K562 (cell line): Measurements from ENCODE around the gene MBOAT7. TPM values are rescaled to one million over a fixed set of nuclear protein-coding genes. Genes with fewer than 3 reads are reported as not detected.
A peak's percentile ranks its signal among the peaks of the same experiment; 100 is the strongest.

Source experiments
- BDP1 ChIP-seq: IDR thresholded peaks from 3 replicates; pipeline ENCODE4 v1.6.1; 2011; ENCODE audit not compliant: insufficient read length, insufficient read depth
- CBX1 ChIP-seq: sonication (generic); IDR thresholded peaks from 2 replicates; pipeline ENCODE4 v1.6.1; 2016; ENCODE audit warnings: antibody characterized with exemption, low read depth, mild to moderate bottlenecking
- E2F3 ChIP-seq: fragments of 250-450 bp; sonication (Bioruptor Pico); IDR thresholded peaks from 2 replicates; pipeline ENCODE4 v1.4.0; 2020; ENCODE audit warnings: mild to moderate bottlenecking
- IRF2 ChIP-seq: sonication (generic); formaldehyde crosslinking; IDR thresholded peaks from 2 replicates; pipeline ENCODE4 v1.8.1; 2022; ENCODE audit warnings: mild to moderate bottlenecking, missing genetic modification reagents
- KLF1 ChIP-seq: fragments of 450-650 bp; IDR thresholded peaks from 2 replicates; pipeline ENCODE4 v1.6.1; 2016; ENCODE audit warnings: missing genetic modification characterization, missing compliant biosample characterization
- NCOA6 ChIP-seq: fragments of 450-650 bp; IDR thresholded peaks from 2 replicates; pipeline ENCODE4 v1.6.1; 2017; ENCODE audit warnings: mild to moderate bottlenecking
- RFX1 ChIP-seq: fragments of 450-650 bp; IDR thresholded peaks from 2 replicates; pipeline ENCODE4 v1.6.1; 2016; ENCODE audit warnings: mild to moderate bottlenecking, moderate library complexity
- SMAD1 ChIP-seq: fragments of 150-350 bp; IDR thresholded peaks from 2 replicates; pipeline ENCODE4 v1.6.1; 2014; ENCODE audit warnings: low read length, low read depth; ENCODE audit not compliant: partially characterized antibody
- ZNF146 ChIP-seq: IDR thresholded peaks from one replicate; pipeline ENCODE4 v1.6.1; 2018; ENCODE audit warnings: missing compliant biosample characterization; ENCODE audit not compliant: unreplicated experiment
- polyA plus RNA-seq, 8 experiments: library from polyadenylated mRNA; depleted of rRNA in 4 of 8; stranded (reverse) in 5 of 8; unstranded in 3 of 8; fragments of >200 nt; fragmentation: Nextera tagmentation in 2 of 8; fragmentation: Illumina TruSeq in 1 of 8; extraction: Ambion mirVana in 2 of 8; extraction: Trizol in 1 of 8; gene quantifications; 2 replicates each; pipeline versions ENCODE4 v1.2.1 to v1.2.3, GENCODE V29; 2011 to 2014; ENCODE audit warnings: inconsistent platforms in 1 of 8, missing spikeins in 1 of 8
- total RNA-seq, 7 experiments: library from RNA; depleted of rRNA in 6 of 7; stranded (reverse); fragments of >200 nt in 6 of 7; fragmentation: Illumina TruSeq in 2 of 7; extraction: Trizol in 2 of 7; gene quantifications; 2 replicates each; pipeline versions ENCODE4 v1.2.1 to v1.2.3, GENCODE V29; 2011 to 2021; ENCODE audit warnings: low replicate concordance in 1 of 7
- TF ChIP-seq, protein P1 (sequence below), 2 experiments: fragments of 450-650 bp; formaldehyde crosslinking in 1 of 2; IDR thresholded peaks; 2 replicates each; pipeline versions ENCODE4 v1.4.0 to v1.6.1; 2014 to 2020; ENCODE audit warnings: mild to moderate bottlenecking in 2 of 2, borderline replicate concordance in 1 of 2, low read depth in 1 of 2
- TF ChIP-seq, protein P2 (sequence below), 2 experiments: fragments of 450-650 bp; conservative IDR thresholded peaks; 2 replicates each; pipeline ENCODE4 v1.6.1; 2017; ENCODE audit warnings: mild to moderate bottlenecking in 2 of 2, moderate library complexity in 2 of 2
- TF ChIP-seq, protein P3 (sequence below), 2 experiments: fragments of 250-450 bp in 1 of 2; fragments of 450-650 bp in 1 of 2; sonication (Bioruptor Pico) in 1 of 2; IDR thresholded peaks; 2 replicates each; pipeline versions ENCODE4 v1.6.1 to v1.8.0; 2016 to 2021; ENCODE audit warnings: mild to moderate bottlenecking in 2 of 2, moderate library complexity in 2 of 2, missing compliant biosample characterization in 1 of 2, missing genetic modification characterization in 1 of 2
- TF ChIP-seq, protein P4 (sequence below): fragments of 450-650 bp; formaldehyde crosslinking; IDR thresholded peaks from 2 replicates; pipeline ENCODE4 v1.4.0; 2022; ENCODE audit warnings: mild to moderate bottlenecking, moderate library complexity
- TF ChIP-seq, protein P5 (sequence below): sonication (generic); formaldehyde crosslinking; IDR thresholded peaks from 2 replicates; pipeline ENCODE4 v1.8.1; 2023; ENCODE audit warnings: mild to moderate bottlenecking, missing genetic modification reagents

MBOAT7 gene
- total and polyA plus RNA-seq, 9 of the 15 experiments (the other 6 are each of a cell fraction or from before 2014, with no cell fraction given) = 1.4 to 153 (median 56.1) TPM

DNA sequence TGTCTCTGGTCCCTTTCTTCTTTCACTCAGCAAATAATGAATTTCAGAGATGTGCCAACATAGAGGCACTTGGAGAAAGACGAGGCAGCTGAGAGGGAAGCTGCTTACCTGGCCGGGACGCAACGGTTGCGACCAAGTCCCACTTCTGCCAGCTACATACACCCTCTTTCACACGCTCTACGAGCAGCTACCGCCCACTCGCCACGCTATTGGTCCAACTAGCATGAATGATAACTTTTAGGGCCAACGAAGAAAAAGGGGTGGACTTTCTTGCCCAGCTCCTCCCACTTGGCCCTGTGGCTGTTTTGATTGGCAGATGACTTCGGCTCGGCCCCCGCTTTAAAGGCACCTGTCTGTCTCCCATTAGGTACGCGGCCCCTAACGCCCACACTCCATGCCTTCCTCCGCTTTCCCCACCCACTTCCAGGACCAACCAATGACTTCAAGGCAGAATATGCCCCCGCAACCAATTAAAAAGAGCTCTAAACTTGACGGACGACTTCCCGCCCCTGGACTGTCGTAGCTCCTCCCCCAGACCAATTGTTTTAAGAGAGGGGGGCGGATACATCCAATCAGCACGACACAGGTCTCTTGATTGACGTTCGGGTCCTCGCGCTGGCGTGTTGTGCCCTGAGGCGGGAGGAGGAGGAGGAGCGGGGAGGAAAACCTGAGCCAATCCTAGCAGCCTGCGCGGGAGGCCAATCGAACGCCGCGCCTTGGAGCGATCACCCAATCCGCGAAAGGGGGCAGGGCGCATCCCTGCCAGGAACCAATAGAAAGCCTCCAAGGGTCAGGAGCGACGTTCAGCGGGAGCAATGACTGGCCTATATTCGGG is 52.3 kb downstream of the MBOAT7 start (continued):
- TF ChIP-seq, protein P1, sequence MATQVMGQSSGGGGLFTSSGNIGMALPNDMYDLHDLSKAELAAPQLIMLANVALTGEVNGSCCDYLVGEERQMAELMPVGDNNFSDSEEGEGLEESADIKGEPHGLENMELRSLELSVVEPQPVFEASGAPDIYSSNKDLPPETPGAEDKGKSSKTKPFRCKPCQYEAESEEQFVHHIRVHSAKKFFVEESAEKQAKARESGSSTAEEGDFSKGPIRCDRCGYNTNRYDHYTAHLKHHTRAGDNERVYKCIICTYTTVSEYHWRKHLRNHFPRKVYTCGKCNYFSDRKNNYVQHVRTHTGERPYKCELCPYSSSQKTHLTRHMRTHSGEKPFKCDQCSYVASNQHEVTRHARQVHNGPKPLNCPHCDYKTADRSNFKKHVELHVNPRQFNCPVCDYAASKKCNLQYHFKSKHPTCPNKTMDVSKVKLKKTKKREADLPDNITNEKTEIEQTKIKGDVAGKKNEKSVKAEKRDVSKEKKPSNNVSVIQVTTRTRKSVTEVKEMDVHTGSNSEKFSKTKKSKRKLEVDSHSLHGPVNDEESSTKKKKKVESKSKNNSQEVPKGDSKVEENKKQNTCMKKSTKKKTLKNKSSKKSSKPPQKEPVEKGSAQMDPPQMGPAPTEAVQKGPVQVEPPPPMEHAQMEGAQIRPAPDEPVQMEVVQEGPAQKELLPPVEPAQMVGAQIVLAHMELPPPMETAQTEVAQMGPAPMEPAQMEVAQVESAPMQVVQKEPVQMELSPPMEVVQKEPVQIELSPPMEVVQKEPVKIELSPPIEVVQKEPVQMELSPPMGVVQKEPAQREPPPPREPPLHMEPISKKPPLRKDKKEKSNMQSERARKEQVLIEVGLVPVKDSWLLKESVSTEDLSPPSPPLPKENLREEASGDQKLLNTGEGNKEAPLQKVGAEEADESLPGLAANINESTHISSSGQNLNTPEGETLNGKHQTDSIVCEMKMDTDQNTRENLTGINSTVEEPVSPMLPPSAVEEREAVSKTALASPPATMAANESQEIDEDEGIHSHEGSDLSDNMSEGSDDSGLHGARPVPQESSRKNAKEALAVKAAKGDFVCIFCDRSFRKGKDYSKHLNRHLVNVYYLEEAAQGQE (IDR thresholded peaks at IDR 0.05; ENCODE audit: borderline replicate concordance) = no peak
- TF ChIP-seq, protein P1 (CRISPR knock-in tag; IDR thresholded peaks at IDR 0.05; ENCODE audit: low read depth) = no peak
- TF ChIP-seq RFX1 (no peak), IRF2 (CRISPR knock-in tag) (no peak), NCOA6 (no peak), KLF1 (tag) (no peak), ZNF146 (CRISPR knock-in tag) (no peak), E2F3 (CRISPR knock-in tag) (no peak), CBX1 (no peak), SMAD1 (no peak), BDP1 (no peak)
- TF ChIP-seq, protein P2, sequence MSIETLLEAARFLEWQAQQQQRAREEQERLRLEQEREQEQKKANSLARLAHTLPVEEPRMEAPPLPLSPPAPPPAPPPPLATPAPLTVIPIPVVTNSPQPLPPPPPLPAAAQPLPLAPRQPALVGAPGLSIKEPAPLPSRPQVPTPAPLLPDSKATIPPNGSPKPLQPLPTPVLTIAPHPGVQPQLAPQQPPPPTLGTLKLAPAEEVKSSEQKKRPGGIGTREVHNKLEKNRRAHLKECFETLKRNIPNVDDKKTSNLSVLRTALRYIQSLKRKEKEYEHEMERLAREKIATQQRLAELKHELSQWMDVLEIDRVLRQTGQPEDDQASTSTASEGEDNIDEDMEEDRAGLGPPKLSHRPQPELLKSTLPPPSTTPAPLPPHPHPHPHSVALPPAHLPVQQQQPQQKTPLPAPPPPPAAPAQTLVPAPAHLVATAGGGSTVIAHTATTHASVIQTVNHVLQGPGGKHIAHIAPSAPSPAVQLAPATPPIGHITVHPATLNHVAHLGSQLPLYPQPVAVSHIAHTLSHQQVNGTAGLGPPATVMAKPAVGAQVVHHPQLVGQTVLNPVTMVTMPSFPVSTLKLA (conservative IDR thresholded peaks at IDR 0.05) = peak; percentile 84 to 87
- TF ChIP-seq, protein P3, sequence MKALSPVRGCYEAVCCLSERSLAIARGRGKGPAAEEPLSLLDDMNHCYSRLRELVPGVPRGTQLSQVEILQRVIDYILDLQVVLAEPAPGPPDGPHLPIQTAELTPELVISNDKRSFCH (CRISPR knock-in tag; IDR thresholded peaks at IDR 0.05) = no peak
- TF ChIP-seq, protein P3 (tag; IDR thresholded peaks at IDR 0.05) = no peak
- TF ChIP-seq, protein P4, sequence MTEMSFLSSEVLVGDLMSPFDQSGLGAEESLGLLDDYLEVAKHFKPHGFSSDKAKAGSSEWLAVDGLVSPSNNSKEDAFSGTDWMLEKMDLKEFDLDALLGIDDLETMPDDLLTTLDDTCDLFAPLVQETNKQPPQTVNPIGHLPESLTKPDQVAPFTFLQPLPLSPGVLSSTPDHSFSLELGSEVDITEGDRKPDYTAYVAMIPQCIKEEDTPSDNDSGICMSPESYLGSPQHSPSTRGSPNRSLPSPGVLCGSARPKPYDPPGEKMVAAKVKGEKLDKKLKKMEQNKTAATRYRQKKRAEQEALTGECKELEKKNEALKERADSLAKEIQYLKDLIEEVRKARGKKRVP (CRISPR knock-in tag) = no peak
- TF ChIP-seq, protein P5, sequence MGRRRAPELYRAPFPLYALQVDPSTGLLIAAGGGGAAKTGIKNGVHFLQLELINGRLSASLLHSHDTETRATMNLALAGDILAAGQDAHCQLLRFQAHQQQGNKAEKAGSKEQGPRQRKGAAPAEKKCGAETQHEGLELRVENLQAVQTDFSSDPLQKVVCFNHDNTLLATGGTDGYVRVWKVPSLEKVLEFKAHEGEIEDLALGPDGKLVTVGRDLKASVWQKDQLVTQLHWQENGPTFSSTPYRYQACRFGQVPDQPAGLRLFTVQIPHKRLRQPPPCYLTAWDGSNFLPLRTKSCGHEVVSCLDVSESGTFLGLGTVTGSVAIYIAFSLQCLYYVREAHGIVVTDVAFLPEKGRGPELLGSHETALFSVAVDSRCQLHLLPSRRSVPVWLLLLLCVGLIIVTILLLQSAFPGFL (CRISPR knock-in tag) = no peak
